ACC112 (cell line): ENCODE measurements around the gene ALPL.
"Not testable (repeated sequence)": the region's sequence is repeated elsewhere in the genome, so short reads cannot be mapped to it uniquely, and the experiment has no call there.

Source experiments
- H2AFZ ChIP-seq: fragments of 200-600 bp; sonication (generic); one replicate; pipeline ENCODE4 v1.6.0; 2017; ENCODE audit warnings: antibody characterized with exemption, low read length; ENCODE audit not compliant: unreplicated experiment
- H3K27ac ChIP-seq: fragments of 200-600 bp; sonication (generic); 2 replicates; pipeline ENCODE4 v1.5.1; 2014; ENCODE audit warnings: low read depth, mild to moderate bottlenecking, antibody characterized with exemption, low read length, moderate library complexity
- H3K27me3 ChIP-seq: fragments of 200-600 bp; sonication (generic); 2 replicates; pipeline ENCODE4 v1.6.1; 2014; ENCODE audit warnings: mild to moderate bottlenecking, antibody characterized with exemption, low read length, moderate library complexity, mixed read lengths; ENCODE audit not compliant: insufficient read depth
- H3K36me3 ChIP-seq: fragments of 200-600 bp; sonication (generic); 2 replicates; pipeline ENCODE4 v1.6.1; 2016; ENCODE audit warnings: mild to moderate bottlenecking, antibody characterized with exemption, low read length, moderate library complexity, mixed read lengths; ENCODE audit not compliant: insufficient read depth
- H3K4me1 ChIP-seq: fragments of 200-600 bp; sonication (generic); one replicate; pipeline ENCODE4 v1.6.1; 2016; ENCODE audit warnings: low read length, mixed read lengths; ENCODE audit not compliant: insufficient read depth, unreplicated experiment, control insufficient read depth
- H3K4me3 ChIP-seq: fragments of 200-600 bp; sonication (generic); 2 replicates; pipeline ENCODE4 v1.5.1; 2014; ENCODE audit warnings: mild to moderate bottlenecking, low read depth, low read length
- H3K79me2 ChIP-seq: fragments of 200-600 bp; sonication (generic); one replicate; pipeline ENCODE4 v1.6.0; 2016; ENCODE audit warnings: low read length; ENCODE audit not compliant: control insufficient read depth, unreplicated experiment, insufficient read depth

The ALPL gene

DNA sequence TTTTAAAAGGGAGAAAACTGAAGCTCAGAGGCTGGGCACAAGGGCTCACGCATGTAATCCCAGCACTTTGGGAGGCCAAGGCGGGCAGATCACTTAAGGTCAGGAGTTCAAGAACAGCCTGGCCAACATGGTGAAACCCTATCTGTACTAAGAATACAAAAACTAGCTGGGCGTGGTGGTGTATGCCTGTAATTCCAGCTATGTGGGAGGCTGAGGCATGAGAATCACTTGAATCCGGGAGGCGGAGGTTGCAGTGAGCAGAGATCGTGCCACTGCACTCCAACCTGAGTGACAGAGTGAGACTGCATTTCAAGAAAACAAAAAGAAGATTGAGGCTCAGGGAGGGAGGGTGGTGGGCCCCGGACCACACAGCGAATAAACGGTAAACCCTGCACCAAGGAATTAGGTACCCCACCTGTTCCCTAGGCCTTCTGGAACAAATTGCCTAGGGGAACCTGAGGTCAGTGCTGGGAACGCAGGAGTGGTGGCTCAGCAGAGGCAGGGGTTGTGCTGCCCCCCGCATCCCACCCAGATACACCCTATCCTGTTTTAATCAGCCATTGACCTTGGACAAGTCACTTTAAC, 10.4 kb downstream of the ALPL start:
- not testable (repeated sequence) for H3K36me3 ChIP-seq, H3K27ac ChIP-seq, H2AFZ ChIP-seq, H3K4me3 ChIP-seq, H3K27me3 ChIP-seq, H3K79me2 ChIP-seq, H3K4me1 ChIP-seq

DNA sequence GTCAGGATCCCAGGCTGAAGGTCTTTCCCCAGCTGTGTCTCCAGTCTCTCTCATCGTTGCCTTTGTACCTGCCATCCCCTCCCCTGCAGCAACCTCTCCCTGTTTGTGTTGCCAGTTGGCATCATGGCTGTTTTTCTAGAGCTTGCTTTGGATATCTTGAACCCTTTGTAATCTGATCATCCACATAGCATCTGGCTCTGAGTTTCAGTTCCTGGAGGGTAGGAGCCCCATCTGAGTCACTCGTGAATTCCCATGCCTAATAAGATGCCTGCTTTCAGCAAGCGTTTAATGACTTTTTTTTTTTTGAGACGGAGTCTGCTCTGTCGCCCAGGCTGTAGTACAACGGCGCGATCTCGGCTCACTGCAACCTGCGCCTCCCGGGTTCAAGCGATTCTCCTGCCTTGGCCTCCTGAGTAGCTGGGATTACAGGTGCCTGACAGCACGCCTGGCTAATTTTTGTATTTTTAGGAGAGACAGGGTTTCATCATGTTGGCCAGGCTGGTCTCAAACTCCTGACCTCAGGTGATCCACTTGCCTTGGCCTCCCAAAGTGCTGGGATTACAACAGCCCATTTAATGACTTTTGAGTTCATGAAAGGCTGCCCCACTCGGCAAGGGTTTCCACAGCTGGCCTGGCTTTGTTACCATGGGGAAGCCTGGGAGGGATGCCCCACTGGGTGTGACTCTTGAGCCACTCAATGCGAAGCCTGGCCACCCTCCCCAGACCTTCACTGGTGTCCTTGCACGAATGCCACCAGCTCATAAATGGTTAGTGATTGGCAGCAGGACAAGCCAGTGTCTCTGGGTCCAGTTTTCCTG, 11.9 kb downstream of the ALPL start:
- no peaks in the 10 kb centered on the region for H3K27me3 ChIP-seq
- H2AFZ ChIP-seq = no peak overlapping the region
- no peaks in the 10 kb centered on the region for H3K4me1 ChIP-seq
- no peak overlapping the region for H3K27ac ChIP-seq
- no peaks in the 10 kb centered on the region for H3K79me2 ChIP-seq
- no peak overlapping the region for H3K4me3 ChIP-seq
- H3K36me3 ChIP-seq = no peaks in the 10 kb centered on the region

- H3K36me3 ChIP-seq = no peaks in the 10 kb centered on the region
- H3K27ac ChIP-seq = no peak overlapping the region
- H3K79me2 ChIP-seq = no peaks in the 10 kb centered on the region
- no peaks in the 10 kb centered on the region for H3K4me1 ChIP-seq
- H3K4me3 ChIP-seq = no peak overlapping the region
- no peak overlapping the region for H2AFZ ChIP-seq
- no peaks in the 10 kb centered on the region for H3K27me3 ChIP-seq
These were observed 12.5 kb downstream of the ALPL start for GRCh38 chr1:21521717-21522060.

DNA sequence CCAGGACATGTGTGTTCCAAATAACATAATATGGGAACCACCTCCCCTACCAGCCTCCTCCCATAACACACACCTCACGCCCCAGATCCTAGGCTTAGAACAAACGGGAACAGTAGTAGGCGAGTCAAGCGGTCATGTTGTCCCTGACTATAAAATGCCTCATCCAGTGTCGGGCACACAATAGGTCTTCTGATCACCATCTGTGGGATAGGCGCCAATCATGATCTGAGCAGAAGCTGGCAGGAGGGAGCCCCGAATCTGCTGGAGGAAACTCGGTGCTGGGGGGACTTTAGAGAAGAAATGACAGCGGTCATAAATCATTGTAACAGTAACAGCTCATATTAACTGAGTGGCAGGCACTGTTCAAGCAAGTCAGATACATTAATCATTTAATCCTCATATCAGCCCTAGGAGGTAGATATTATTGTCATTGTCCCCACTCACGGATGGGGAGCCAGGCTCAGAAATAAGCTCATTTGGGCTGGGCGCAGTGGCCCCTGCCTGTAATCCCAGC, 13.4 kb downstream of the ALPL start:
- Histone ChIP-seq H3K36me3 (no peaks in the 10 kb centered on the region), H3K79me2 (no peaks in the 10 kb centered on the region), H3K27ac (no peak overlapping the region), H3K4me1 (no peaks in the 10 kb centered on the region), H2AFZ (no peak overlapping the region), H3K27me3 (no peaks in the 10 kb centered on the region), H3K4me3 (no peak overlapping the region)

GRCh38 chr1:21523297-21523813, 14.1 kb downstream of the ALPL start:
- Histone ChIP-seq H3K36me3 (no peaks in the 10 kb centered on the region), H3K27ac (no peak overlapping the region), H2AFZ (no peak overlapping the region), H3K27me3 (no peaks in the 10 kb centered on the region), H3K4me1 (no peaks in the 10 kb centered on the region), H3K4me3 (no peak overlapping the region), H3K79me2 (no peaks in the 10 kb centered on the region)

- H3K4me1 ChIP-seq = no peaks in the 10 kb centered on the region
- H3K27ac ChIP-seq = no peak overlapping the region
- H3K27me3 ChIP-seq = no peaks in the 10 kb centered on the region
- no peaks in the 10 kb centered on the region for H3K36me3 ChIP-seq
- H2AFZ ChIP-seq = no peak overlapping the region
- no peaks in the 10 kb centered on the region for H3K79me2 ChIP-seq
- H3K4me3 ChIP-seq = no peak overlapping the region
These were observed 15.0 kb downstream of the ALPL start for GRCh38 chr1:21524220-21524619.

DNA sequence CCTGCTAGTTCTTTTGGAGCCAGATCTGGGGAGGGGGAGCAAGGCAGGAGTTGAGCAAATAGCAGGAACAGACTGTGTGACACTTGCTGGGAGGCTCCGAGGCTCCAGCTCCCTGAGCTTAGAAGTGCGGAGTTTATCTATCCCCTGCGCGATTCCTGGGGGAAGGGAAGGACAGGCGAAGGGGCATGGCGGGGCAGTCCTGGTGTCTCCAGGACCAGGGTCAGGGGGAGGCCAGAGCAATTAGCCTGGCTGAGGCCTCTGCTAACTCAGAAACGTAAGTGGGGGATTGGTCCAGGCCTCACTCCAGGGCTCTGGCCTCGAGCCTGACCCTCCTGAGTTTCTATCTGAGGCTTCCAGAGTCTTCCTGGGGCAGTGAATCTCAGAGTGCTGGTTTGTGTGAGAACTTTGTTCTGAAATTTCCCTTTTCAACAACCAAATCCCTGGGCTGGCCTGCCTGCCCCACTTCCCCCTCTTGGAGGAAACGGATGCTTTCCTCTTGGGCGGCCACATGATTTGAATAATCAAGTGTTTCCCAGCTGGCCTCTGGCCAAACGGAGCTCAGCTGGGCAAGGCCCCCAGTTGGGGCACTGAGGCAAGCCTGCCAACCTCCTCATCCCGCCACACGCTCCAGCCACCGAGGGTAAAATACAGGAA, 15.6 kb downstream of the ALPL start:
- Histone ChIP-seq H3K27ac (no peak overlapping the region), H3K36me3 (no peaks in the 10 kb centered on the region), H2AFZ (no peak overlapping the region), H3K79me2 (no peaks in the 10 kb centered on the region), H3K27me3 (no peaks in the 10 kb centered on the region), H3K4me1 (no peaks in the 10 kb centered on the region), H3K4me3 (no peak overlapping the region)

GRCh38 chr1:21525340-21525717, 16.1 kb downstream of the ALPL start:
- no peak overlapping the region for H3K27ac ChIP-seq

DNA sequence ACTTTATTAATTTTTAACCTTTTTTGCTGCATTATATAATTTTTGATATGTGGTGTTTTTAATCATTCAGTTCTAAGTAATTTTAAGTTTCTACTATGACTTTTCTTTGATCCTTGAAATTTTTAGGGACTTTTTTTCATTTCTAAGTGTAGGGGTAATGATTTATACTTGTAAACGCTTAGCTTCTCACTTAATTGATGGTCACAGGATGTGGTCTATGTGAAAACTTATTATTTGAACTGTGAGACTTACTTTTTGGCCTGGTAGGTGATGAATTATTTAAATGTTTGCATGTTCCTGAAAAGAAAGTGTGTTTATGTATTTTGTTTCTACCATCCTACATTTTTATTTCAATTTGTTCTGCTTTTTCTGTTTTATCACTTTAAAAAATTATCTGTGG, 17.2 kb downstream of the ALPL start:
- Histone ChIP-seq H3K27ac (no peak overlapping the region), H2AFZ (no peak overlapping the region), H3K4me1 (no peaks in the 10 kb centered on the region), H3K36me3 (no peaks in the 10 kb centered on the region), H3K79me2 (no peaks in the 10 kb centered on the region), H3K4me3 (no peak overlapping the region), H3K27me3 (peaks cover 6% of the 10 kb centered on the region; the same call in 1 of the 2 replicates)

More at GRCh38 chr1:21525340-21525717, 16.1 kb downstream of the ALPL start:
- Histone ChIP-seq H3K4me1 (no peaks in the 10 kb centered on the region), H3K4me3 (no peak overlapping the region), H3K27me3 (peaks cover 5% of the 10 kb centered on the region; the same call in 1 of the 2 replicates), H2AFZ (no peak overlapping the region), H3K79me2 (no peaks in the 10 kb centered on the region), H3K36me3 (no peaks in the 10 kb centered on the region)

DNA sequence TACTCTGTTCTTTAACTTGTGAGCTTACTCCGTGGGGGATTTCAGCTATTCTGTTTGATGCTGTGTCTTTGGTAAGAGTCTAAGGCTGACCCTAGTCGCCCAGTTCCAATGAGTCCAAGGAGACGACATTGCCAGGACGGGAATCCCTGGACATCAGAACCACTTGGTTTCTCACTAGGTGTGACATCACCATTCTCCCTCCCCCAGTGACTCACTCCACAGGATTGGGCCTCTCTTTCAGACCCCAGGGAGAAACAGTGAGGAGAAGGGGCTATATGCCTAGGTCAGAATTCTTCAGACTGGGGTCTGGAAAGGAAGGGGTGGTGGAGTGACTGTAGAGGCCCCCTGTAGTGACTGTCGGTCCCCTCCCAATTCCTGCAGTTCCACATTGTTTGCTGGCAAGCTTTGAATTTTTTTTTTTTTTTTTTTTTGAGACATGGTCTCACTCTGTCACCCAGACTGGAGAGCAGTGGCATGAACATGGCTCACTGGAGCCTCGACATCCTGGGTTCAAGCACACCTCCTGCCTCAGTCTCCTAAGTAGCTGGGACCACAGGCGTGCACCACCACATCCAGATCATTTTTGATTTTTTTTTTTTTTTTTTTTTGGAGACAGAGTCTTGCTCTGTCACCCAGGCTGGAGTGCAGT, 21.3 kb downstream of the ALPL start:
- H3K79me2 ChIP-seq = no peaks in the 10 kb centered on the region
- no peak overlapping the region for H3K4me3 ChIP-seq
- no peak overlapping the region for H3K27ac ChIP-seq
- no peak overlapping the region for H2AFZ ChIP-seq
- H3K27me3 ChIP-seq = peaks cover 12% of the 10 kb centered on the region
- no peaks in the 10 kb centered on the region for H3K4me1 ChIP-seq
- no peaks in the 10 kb centered on the region for H3K36me3 ChIP-seq
